HTR-8/SVneo (cell line): ENCODE results near the gene MB.
"Not testable (repeated sequence)": the region's sequence is repeated elsewhere in the genome, so short reads cannot be mapped to it uniquely, and the experiment has no call there.

Experiments used
- DNase-seq: peaks from one replicate; pipeline ENCODE4 v3.0.0; 2011; ENCODE audit warnings: low spot score, mixed read lengths; ENCODE audit not compliant: insufficient read length
- FAIRE-seq: peaks from 2 replicates; lab custom pipeline; 2011; peaks lifted over from hg19 to GRCh38; lab: Jason Lieb, UNC

Gene MB

GRCh38 chr22:35617137-35617755, at the start of gene MB:
Gene MB, minus strand, starts transcription at chr22:35617329. Its CDS starts 72 bp downstream, at chr22:35617257.
- FAIRE-seq: no peak
- DNase-seq: no peak

GRCh38 chr22:35666699-35667098, 49.6 kb upstream of the MB start:
- not testable (repeated sequence) for DNase-seq

GRCh38 chr22:35664955-35665587, 47.9 kb upstream of the MB start:
- DNase-seq: no peak
- no peak for FAIRE-seq

More at GRCh38 chr22:35666699-35667098, 49.6 kb upstream of the MB start:
- not testable (repeated sequence) for FAIRE-seq

GRCh38 chr22:35663371-35663770, 46.2 kb upstream of the MB start:
- FAIRE-seq (no peak), DNase-seq (no peak)

- FAIRE-seq: no peak
- DNase-seq: no peak
Measured at GRCh38 chr22:35662914-35663313, 45.8 kb upstream of the MB start.

GRCh38 chr22:35661464-35661863, 44.3 kb upstream of the MB start:
- FAIRE-seq (no peak), DNase-seq (no peak)

GRCh38 chr22:35660291-35661127, 43.4 kb upstream of the MB start:
- no peak for DNase-seq
- FAIRE-seq: no peak

GRCh38 chr22:35657571-35658312, 40.6 kb upstream of the MB start:
- FAIRE-seq: no peak
- DNase-seq: no peak

GRCh38 chr22:35656284-35656752, 39.2 kb upstream of the MB start:
- FAIRE-seq (no peak), DNase-seq (no peak)

- DNase-seq (no peak), FAIRE-seq (no peak)
Measured at GRCh38 chr22:35653824-35654223, 36.7 kb upstream of the MB start.

- DNase-seq: no peak
- no peak for FAIRE-seq
Measured at GRCh38 chr22:35651085-35651484, 34.0 kb upstream of the MB start.

- FAIRE-seq (no peak), DNase-seq (no peak)
Measured at GRCh38 chr22:35649636-35650250, 32.6 kb upstream of the MB start.

GRCh38 chr22:35649026-35649553, 32.0 kb upstream of the MB start:
- FAIRE-seq (no peak), DNase-seq (no peak)

GRCh38 chr22:35648066-35649025, 31.2 kb upstream of the MB start, which contains the start of gene APOL6:
Gene APOL6, plus strand, starts transcription at chr22:35648446. Its CDS starts 7,980 bp downstream, at chr22:35656426.
- FAIRE-seq: no peak
- DNase-seq: no peak

GRCh38 chr22:35645646-35646045, 28.5 kb upstream of the MB start:
- FAIRE-seq (no peak), DNase-seq (no peak)

- DNase-seq (no peak), FAIRE-seq (no peak)
Measured at GRCh38 chr22:35643991-35644390, 26.9 kb upstream of the MB start.

- no peak for DNase-seq
- no peak for FAIRE-seq
Measured at GRCh38 chr22:35642305-35642741, 25.2 kb upstream of the MB start.

GRCh38 chr22:35641494-35642120, 24.5 kb upstream of the MB start:
- DNase-seq (no peak), FAIRE-seq (no peak)
